ENCODE measurements around the gene CFAP251.
"Not testable (repeated sequence)": the region's sequence is repeated elsewhere in the genome, so short reads cannot be mapped to it uniquely, and the experiment has no call there.

Gene CFAP251

GRCh38 chr12:121911824-121912585 lies 6.4 kb upstream of the CFAP251 start:
- no peak for DNase-seq

- DNase-seq, result no peak
Measured at GRCh38 chr12:121915841-121916321, 2.5 kb upstream of the CFAP251 start.

- DNase-seq, result peak; percentile 31
Measured at GRCh38 chr12:121916719-121917118, 1.7 kb upstream of the CFAP251 start.

GRCh38 chr12:121918679-121919038 lies 267 bp downstream of the CFAP251 start:
- DNase-seq, result no peak

- no peak for DNase-seq
Measured at GRCh38 chr12:121921066-121921465, 2.7 kb downstream of the CFAP251 start.

GRCh38 chr12:121925358-121925695 lies 6.9 kb downstream of the CFAP251 start:
- peak; percentile 92 for DNase-seq

GRCh38 chr12:121926874-121927706 lies 8.7 kb downstream of the CFAP251 start:
- DNase-seq, result no peak

GRCh38 chr12:121927813-121928212 lies 9.4 kb downstream of the CFAP251 start:
- no peak for DNase-seq

- not testable (repeated sequence) for DNase-seq
Measured at GRCh38 chr12:121929545-121929944, 11.2 kb downstream of the CFAP251 start.

- no peak for DNase-seq
Measured at GRCh38 chr12:121930862-121931261, 12.5 kb downstream of the CFAP251 start.

- no peak for DNase-seq
Measured at GRCh38 chr12:121932176-121932536, 13.8 kb downstream of the CFAP251 start.

- no peak for DNase-seq
Measured at GRCh38 chr12:121932914-121933521, 14.6 kb downstream of the CFAP251 start.

GRCh38 chr12:121933522-121934308 lies 15.3 kb downstream of the CFAP251 start:
- peak; percentile 66 for DNase-seq

- no peak for DNase-seq
Measured at GRCh38 chr12:121934309-121934664, 15.9 kb downstream of the CFAP251 start.

GRCh38 chr12:121937654-121938053 lies 19.3 kb downstream of the CFAP251 start:
- DNase-seq, result no peak

GRCh38 chr12:121939186-121939585 lies 20.8 kb downstream of the CFAP251 start:
- DNase-seq, result no peak

- no peak for DNase-seq
Measured at GRCh38 chr12:121939992-121940766, 21.8 kb downstream of the CFAP251 start.

- peak; percentile 87 for DNase-seq
Measured at GRCh38 chr12:121942145-121942718, 23.8 kb downstream of the CFAP251 start.

GRCh38 chr12:121943926-121944325 lies 25.5 kb downstream of the CFAP251 start:
- no peak for DNase-seq

- no peak for DNase-seq
Measured at GRCh38 chr12:121946313-121947025, 28.1 kb downstream of the CFAP251 start.

- no peak for DNase-seq
Measured at GRCh38 chr12:121947981-121948380, 29.6 kb downstream of the CFAP251 start.

All from fibroblast of skin of right biceps (primary cell).